ENCODE results near the gene FBRSL1.

DNA sequence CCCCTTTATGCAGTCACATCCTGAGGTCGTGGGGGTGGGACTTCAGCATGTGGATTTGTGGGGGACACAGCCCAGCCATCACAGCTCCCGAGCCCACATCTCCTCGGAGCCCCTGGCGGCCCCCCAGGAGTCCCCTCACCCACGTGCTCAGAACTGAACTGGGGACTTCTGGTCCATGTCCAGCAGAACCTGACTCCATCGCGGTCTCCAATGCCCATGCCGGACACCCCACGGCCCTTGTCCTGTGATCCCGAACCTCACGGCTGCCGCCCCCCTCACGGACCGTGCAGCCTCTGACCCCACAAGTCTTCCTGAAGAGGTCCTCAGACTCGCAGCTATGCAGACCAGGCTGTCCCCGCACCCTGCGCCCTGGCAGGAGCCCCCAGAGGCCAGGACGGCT is 13.5 kb upstream of the FBRSL1 start:
- TF ChIP-seq, protein P1, sequence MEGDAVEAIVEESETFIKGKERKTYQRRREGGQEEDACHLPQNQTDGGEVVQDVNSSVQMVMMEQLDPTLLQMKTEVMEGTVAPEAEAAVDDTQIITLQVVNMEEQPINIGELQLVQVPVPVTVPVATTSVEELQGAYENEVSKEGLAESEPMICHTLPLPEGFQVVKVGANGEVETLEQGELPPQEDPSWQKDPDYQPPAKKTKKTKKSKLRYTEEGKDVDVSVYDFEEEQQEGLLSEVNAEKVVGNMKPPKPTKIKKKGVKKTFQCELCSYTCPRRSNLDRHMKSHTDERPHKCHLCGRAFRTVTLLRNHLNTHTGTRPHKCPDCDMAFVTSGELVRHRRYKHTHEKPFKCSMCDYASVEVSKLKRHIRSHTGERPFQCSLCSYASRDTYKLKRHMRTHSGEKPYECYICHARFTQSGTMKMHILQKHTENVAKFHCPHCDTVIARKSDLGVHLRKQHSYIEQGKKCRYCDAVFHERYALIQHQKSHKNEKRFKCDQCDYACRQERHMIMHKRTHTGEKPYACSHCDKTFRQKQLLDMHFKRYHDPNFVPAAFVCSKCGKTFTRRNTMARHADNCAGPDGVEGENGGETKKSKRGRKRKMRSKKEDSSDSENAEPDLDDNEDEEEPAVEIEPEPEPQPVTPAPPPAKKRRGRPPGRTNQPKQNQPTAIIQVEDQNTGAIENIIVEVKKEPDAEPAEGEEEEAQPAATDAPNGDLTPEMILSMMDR (IDR thresholded peaks at IDR 0.05): no peak
- TF ChIP-seq POLR2A (IDR thresholded peaks at IDR 0.05): no peak
